Upper lobe of right lung (tissue), 1 donor: Measurements from ENCODE around the gene CDH4. TPM values are rescaled to one million over a fixed set of nuclear protein-coding genes. Genes with fewer than 3 reads are reported as not detected.

Experiments
- ATAC-seq: fragments of 200-7000 bp; cut with Tn5 transposase; one replicate; pipeline ENCODE4 v1.9.1; 2020; ENCODE audit warnings: mild to moderate bottlenecking, moderate library complexity
- DNase-seq: peaks from one replicate; pipeline ENCODE4 v3.0.0-alpha.2; 2020
- H3K27ac ChIP-seq: fragments of 200-600 bp; one replicate; pipeline ENCODE4 v1.8.0; 2022
- H3K27me3 ChIP-seq: fragments of 200-600 bp; one replicate; pipeline ENCODE4 v1.8.0; 2022; ENCODE audit warnings: mild to moderate bottlenecking
- H3K36me3 ChIP-seq: fragments of 200-600 bp; one replicate; pipeline ENCODE4 v1.8.0; 2022
- H3K4me1 ChIP-seq: fragments of 200-600 bp; one replicate; pipeline ENCODE4 v1.8.0; 2022
- H3K4me3 ChIP-seq: fragments of 200-600 bp; one replicate; pipeline ENCODE4 v1.8.0; 2022; ENCODE audit warnings: mild to moderate bottlenecking
- H3K9me3 ChIP-seq: fragments of 200-600 bp; one replicate; pipeline ENCODE4 v1.8.0; 2022
- CTCF ChIP-seq: fragments of 200-600 bp; IDR thresholded peaks from one replicate; pipeline ENCODE4 v1.8.0; 2022; ENCODE audit warnings: antibody characterized with exemption
- intact Hi-C: fragments of 100-400 bp; cut with DNase I; formaldehyde crosslinking; loops from one replicate; pipeline ENCODE4 v1.11.0; 2022
- long read RNA-seq: library from polyadenylated mRNA; unstranded; transcript quantifications from one replicate; pipeline ENCODE4 v2.0.0, GENCODE V29; 2021
- total RNA-seq: library from RNA; stranded (reverse); fragmentation: NEBNext Ultra II Directional; extraction: Animal tissue kit (Norgen Biotek cat#: 25700); gene quantifications from one replicate; pipeline ENCODE4 v1.2.1, GENCODE V29; 2021
- donor health status: DM: no; HTN: yes; CAD: no; lungs with severe emphysema.

The CDH4 gene
- 0.23 TPM for total RNA-seq
- long read RNA-seq, partial matches to known transcripts: 0 of 1 reads
- long read RNA-seq, other reads (novel, unspliced or antisense): 1 of 1 reads

GRCh38 chr20:61251529-61252393 lies at the start of gene CDH4:
CDH4 (plus strand) TSS chr20:61252261.
- Histone ChIP-seq H3K4me1 (no peaks in the 10 kb centered on the region), H3K4me3 (no peak within 1 kb of the TSS), H3K27me3 (peaks cover 73% of the 10 kb centered on the region), H3K27ac (no peak within 1 kb of the TSS), H3K9me3 (no peaks in the 10 kb centered on the region), H3K36me3 (no peaks in the 10 kb centered on the region)
- no peak for DNase-seq
- no peak for TF ChIP-seq CTCF
- intact Hi-C loops: no loop called here
- ATAC-seq: no peak

- Histone ChIP-seq H3K9me3 (no peaks in the 10 kb centered on the region), H3K27ac (no peak overlapping the region), H3K4me3 (no peak overlapping the region), H3K27me3 (no peaks in the 10 kb centered on the region), H3K4me1 (no peaks in the 10 kb centered on the region), H3K36me3 (no peaks in the 10 kb centered on the region)
- intact Hi-C loops: no loop called here
- no peak for ATAC-seq
- TF ChIP-seq CTCF: no peak
- DNase-seq: no peak
Observed at GRCh38 chr20:61203320-61203719, 48.7 kb upstream of the CDH4 start.

- no peak overlapping the region for H3K4me3 ChIP-seq
- DNase-seq (no peak), ATAC-seq (no peak)
- no peaks in the 10 kb centered on the region for H3K27me3 ChIP-seq
- no peaks in the 10 kb centered on the region for H3K36me3 ChIP-seq
- intact Hi-C loops: no loop called here
- no peaks in the 10 kb centered on the region for H3K4me1 ChIP-seq
- H3K9me3 ChIP-seq: no peaks in the 10 kb centered on the region
- TF ChIP-seq CTCF: no peak
- no peak overlapping the region for H3K27ac ChIP-seq
Observed at GRCh38 chr20:61204206-61204605, 47.9 kb upstream of the CDH4 start.

GRCh38 chr20:61205769-61206168 lies 46.3 kb upstream of the CDH4 start:
- no peak for DNase-seq
- H3K27ac ChIP-seq: no peak overlapping the region
- H3K27me3 ChIP-seq: no peaks in the 10 kb centered on the region
- no peak for ATAC-seq
- no peaks in the 10 kb centered on the region for H3K4me1 ChIP-seq
- no peaks in the 10 kb centered on the region for H3K36me3 ChIP-seq
- no peak for TF ChIP-seq CTCF
- H3K4me3 ChIP-seq: no peak overlapping the region
- intact Hi-C loops: no loop called here
- no peaks in the 10 kb centered on the region for H3K9me3 ChIP-seq

GRCh38 chr20:61210862-61211261 lies 41.2 kb upstream of the CDH4 start:
- Histone ChIP-seq H3K27me3 (no peaks in the 10 kb centered on the region), H3K9me3 (no peaks in the 10 kb centered on the region), H3K4me1 (no peaks in the 10 kb centered on the region), H3K4me3 (no peak overlapping the region), H3K27ac (no peak overlapping the region), H3K36me3 (no peaks in the 10 kb centered on the region)
- DNase-seq: no peak
- intact Hi-C loops: no loop called here
- ATAC-seq: no peak
- TF ChIP-seq CTCF: no peak
